ENCODE results near the gene ACACA. TPM values are rescaled to one million over a fixed set of nuclear protein-coding genes. Genes with fewer than 3 reads are reported as not detected.

ACACA gene
- total RNA-seq, 1 donor from 2014 or later: 42.4 TPM

DNA sequence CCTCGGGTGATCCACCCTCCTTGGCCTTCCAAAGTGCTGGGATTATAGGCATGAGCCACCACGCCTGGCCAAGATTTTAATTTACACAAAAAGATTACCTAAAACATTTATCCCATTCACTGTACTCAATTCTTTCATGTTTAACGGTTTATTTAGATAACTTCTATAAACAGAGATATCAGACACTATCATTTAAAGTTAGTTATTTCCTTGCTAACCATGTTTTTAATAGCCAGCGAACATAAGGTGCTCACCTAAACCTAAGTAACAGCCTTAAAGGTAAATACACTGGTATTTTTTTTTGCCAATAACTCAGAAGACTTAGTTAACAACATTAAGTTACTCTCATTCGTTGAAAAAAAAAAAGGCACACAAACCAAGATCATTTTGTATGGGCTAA is 112.9 kb downstream of the ACACA start:
- Mint-ChIP-seq H3K36me3 (ENCODE audit: low read depth) (peaks cover 1% of the 10 kb centered on the region), H3K27ac (no peak overlapping the region), H3K4me1 (peaks cover 14% of the 10 kb centered on the region), H3K27me3 (no peaks in the 10 kb centered on the region), H3K4me3 (no peak overlapping the region), H3K9me3 (no peaks in the 10 kb centered on the region)
- intact Hi-C loops (cut with micrococcal nuclease): no loop called here
- DNase-seq (no peak), ATAC-seq (ENCODE audit: low read depth) (no peak)
- ChIA-PET CTCF (no interaction called here), POLR2A (no interaction called here)
- TF ChIP-seq, protein P1, sequence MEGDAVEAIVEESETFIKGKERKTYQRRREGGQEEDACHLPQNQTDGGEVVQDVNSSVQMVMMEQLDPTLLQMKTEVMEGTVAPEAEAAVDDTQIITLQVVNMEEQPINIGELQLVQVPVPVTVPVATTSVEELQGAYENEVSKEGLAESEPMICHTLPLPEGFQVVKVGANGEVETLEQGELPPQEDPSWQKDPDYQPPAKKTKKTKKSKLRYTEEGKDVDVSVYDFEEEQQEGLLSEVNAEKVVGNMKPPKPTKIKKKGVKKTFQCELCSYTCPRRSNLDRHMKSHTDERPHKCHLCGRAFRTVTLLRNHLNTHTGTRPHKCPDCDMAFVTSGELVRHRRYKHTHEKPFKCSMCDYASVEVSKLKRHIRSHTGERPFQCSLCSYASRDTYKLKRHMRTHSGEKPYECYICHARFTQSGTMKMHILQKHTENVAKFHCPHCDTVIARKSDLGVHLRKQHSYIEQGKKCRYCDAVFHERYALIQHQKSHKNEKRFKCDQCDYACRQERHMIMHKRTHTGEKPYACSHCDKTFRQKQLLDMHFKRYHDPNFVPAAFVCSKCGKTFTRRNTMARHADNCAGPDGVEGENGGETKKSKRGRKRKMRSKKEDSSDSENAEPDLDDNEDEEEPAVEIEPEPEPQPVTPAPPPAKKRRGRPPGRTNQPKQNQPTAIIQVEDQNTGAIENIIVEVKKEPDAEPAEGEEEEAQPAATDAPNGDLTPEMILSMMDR (IDR thresholded peaks at IDR 0.05): no peak

DNA sequence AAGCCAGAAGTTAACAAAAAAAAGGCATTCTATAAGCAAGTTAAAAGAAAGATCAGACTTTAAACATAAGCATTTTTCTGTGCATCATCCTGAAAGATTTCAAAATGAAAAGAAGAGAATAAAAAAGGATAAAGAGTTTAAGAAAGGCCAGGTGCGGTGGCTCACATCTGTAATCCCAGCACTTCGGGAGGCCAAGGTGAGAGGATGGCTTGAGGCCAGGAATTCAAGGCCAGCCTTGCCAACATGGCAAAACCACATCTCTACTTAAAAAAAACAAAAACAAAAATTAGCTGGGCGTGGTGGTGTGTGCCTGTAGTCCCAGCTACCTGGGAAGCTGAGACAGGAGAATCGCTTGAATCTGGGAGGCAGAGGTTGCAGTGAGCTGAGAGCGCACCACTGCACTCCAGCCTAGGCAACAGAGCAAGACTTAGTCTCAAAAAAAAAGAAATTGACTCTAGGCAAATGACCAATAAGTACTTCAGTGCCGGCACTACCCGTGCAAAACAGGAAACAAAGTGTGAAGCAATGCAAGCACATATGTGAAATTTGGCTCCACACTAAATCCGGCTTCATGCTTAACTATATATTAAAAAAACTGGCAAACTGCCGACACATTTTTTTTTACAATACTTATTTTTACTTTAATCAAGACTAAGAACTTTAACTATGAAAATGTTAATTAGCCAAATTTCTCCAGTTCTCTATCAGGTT is 114.1 kb downstream of the ACACA start:
- H3K4me1 Mint-ChIP-seq: peaks cover 14% of the 10 kb centered on the region
- TF ChIP-seq, protein P1 (IDR thresholded peaks at IDR 0.05): no peak

DNA sequence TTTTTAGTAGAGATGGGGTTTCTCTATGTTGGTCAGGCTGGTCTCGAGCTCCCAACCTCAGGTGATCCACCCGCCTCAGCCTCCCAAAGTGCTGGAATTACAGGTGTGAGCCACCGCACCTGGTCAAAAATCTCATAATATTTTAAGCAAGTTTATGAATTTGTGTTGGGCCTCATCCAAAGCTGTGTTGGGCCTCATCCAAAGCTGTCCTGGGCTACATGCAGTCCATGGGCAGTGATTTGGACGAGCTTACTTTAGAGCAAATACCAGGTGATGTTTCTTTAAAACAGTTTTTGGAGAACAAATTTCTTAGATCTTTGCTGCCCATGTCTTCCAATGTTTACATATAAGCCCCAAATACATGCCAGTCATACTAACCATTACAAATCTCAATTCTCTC is 115.3 kb downstream of the ACACA start:
- ChIA-PET POLR2A (no interaction called here), CTCF (no interaction called here)
- TF ChIP-seq, protein P1 (IDR thresholded peaks at IDR 0.05): no peak
- DNase-seq (no peak), ATAC-seq (ENCODE audit: low read depth) (no peak)
- peaks cover 14% of the 10 kb centered on the region for H3K4me1 Mint-ChIP-seq
- no peak overlapping the region for H3K4me3 Mint-ChIP-seq
- no peaks in the 10 kb centered on the region for H3K27me3 Mint-ChIP-seq
- no peak overlapping the region for H3K27ac Mint-ChIP-seq
- intact Hi-C loops (cut with micrococcal nuclease): no loop called here
- H3K36me3 Mint-ChIP-seq (ENCODE audit: low read depth): peaks cover 1% of the 10 kb centered on the region
- no peaks in the 10 kb centered on the region for H3K9me3 Mint-ChIP-seq

More for the DNA sequence above, 114.1 kb downstream of the ACACA start:
- intact Hi-C loops (cut with micrococcal nuclease): no loop called here
- Mint-ChIP-seq H3K9me3 (no peaks in the 10 kb centered on the region), H3K27me3 (no peaks in the 10 kb centered on the region), H3K4me3 (no peak overlapping the region), H3K27ac (no peak overlapping the region), H3K36me3 (ENCODE audit: low read depth) (peaks cover 1% of the 10 kb centered on the region)
- CTCF ChIA-PET: no interaction called here
- DNase-seq (no peak), ATAC-seq (ENCODE audit: low read depth) (no peak)
- POLR2A ChIA-PET: no interaction called here

DNA sequence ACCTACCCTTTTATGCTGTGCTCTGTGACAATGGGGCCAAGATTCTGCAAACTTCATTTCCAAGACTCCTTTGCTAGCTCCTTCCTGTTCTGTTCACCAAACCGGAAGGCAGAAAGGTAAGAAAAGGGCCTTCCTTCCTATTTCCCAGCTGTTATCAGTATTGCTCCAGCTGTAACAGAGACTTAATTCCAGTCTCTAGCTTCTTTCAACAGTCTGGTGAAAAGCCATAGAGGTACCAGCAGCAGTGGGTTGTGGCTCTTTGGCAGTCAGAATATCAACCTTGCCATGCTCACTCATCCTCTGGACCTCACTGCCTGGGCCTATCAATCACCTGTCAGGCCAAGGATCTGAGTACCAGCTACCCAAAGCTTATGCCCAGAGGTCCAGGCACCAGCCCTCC is 120.2 kb downstream of the ACACA start:
- ChIA-PET CTCF (no interaction called here), POLR2A (no interaction called here)
- TF ChIP-seq, protein P1 (IDR thresholded peaks at IDR 0.05): no peak
- Mint-ChIP-seq H3K36me3 (ENCODE audit: low read depth) (peaks cover 19% of the 10 kb centered on the region), H3K27me3 (no peaks in the 10 kb centered on the region), H3K27ac (no peak overlapping the region), H3K4me1 (peaks cover 3% of the 10 kb centered on the region), H3K9me3 (no peaks in the 10 kb centered on the region), H3K4me3 (no peak overlapping the region)
- intact Hi-C loops (cut with micrococcal nuclease): no loop called here
- ATAC-seq (ENCODE audit: low read depth) (no peak), DNase-seq (no peak)

DNA sequence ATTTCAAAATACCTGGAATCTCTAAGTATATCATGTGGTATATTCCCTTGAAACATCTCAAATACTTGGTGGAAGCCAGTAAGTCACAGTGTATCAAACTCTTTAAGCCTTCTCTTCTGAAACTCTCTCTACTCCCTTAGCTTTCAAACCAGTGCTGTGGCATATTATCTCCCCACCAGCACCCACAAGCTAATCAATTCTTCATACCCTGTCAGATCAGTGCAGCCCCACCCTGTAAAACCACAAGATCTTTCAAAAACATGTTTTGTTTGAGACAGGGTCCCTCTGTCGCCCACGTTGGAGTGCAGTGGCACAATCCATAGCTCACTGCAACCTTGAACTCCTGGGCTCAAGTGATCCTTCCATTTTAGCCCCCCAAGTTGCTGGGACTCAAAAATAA is 122.4 kb downstream of the ACACA start:
- no peak for DNase-seq
- Mint-ChIP-seq H3K27ac (no peak overlapping the region), H3K9me3 (no peaks in the 10 kb centered on the region), H3K4me3 (no peak overlapping the region), H3K4me1 (no peaks in the 10 kb centered on the region), H3K27me3 (no peaks in the 10 kb centered on the region), H3K36me3 (ENCODE audit: low read depth) (peaks cover 28% of the 10 kb centered on the region)
- ChIA-PET CTCF (no interaction called here), POLR2A (no interaction called here)
- intact Hi-C loops (cut with micrococcal nuclease): no loop called here
- TF ChIP-seq, protein P1 (IDR thresholded peaks at IDR 0.05): no peak
- no peak for ATAC-seq (ENCODE audit: low read depth)
